HG03354 (cell line): Measurements from ENCODE around the gene MBIP.

Experiments used
- ATAC-seq: cut with Tn5 transposase; IDR thresholded peaks from one replicate; pipeline ENCODE4 v1.9.1; 2021; ENCODE audit warnings: mild to moderate bottlenecking; ENCODE audit not compliant: unreplicated experiment, poor library complexity, severe bottlenecking

MBIP gene

GRCh38 chr14:36315159-36315853, 5.1 kb downstream of the MBIP start:
- ATAC-seq: peak; percentile 71

- ATAC-seq: no peak
These were observed 6.5 kb downstream of the MBIP start for GRCh38 chr14:36313898-36314297.

GRCh38 chr14:36313206-36313605, 7.2 kb downstream of the MBIP start:
- no peak for ATAC-seq

GRCh38 chr14:36306836-36307235, 13.6 kb downstream of the MBIP start:
- ATAC-seq: no peak

- ATAC-seq: no peak
These were observed 15.5 kb downstream of the MBIP start for GRCh38 chr14:36304895-36305294.

- no peak for ATAC-seq
These were observed 16.5 kb downstream of the MBIP start for GRCh38 chr14:36303960-36304359.

- ATAC-seq: no peak
These were observed 17.6 kb downstream of the MBIP start for GRCh38 chr14:36302823-36303222.

- no peak for ATAC-seq
These were observed 19.3 kb downstream of the MBIP start for GRCh38 chr14:36301159-36301558.

- ATAC-seq: no peak
These were observed 20.1 kb downstream of the MBIP start for GRCh38 chr14:36300337-36300736.

- ATAC-seq: no peak
These were observed 24.5 kb downstream of the MBIP start for GRCh38 chr14:36295642-36296627.

- no peak for ATAC-seq
These were observed 25.9 kb downstream of the MBIP start for GRCh38 chr14:36294543-36294942.

- no peak for ATAC-seq
These were observed 26.6 kb downstream of the MBIP start for GRCh38 chr14:36293824-36294223.

GRCh38 chr14:36289954-36290353, 30.5 kb downstream of the MBIP start:
- ATAC-seq: no peak

- no peak for ATAC-seq
These were observed 31.9 kb downstream of the MBIP start for GRCh38 chr14:36288496-36288895.

- no peak for ATAC-seq
These were observed 35.4 kb downstream of the MBIP start for GRCh38 chr14:36284971-36285595.

- ATAC-seq: no peak
These were observed 39.1 kb downstream of the MBIP start for GRCh38 chr14:36281309-36281708.

GRCh38 chr14:36279306-36280190, 40.9 kb downstream of the MBIP start:
- ATAC-seq: no peak

GRCh38 chr14:36275741-36276140, 44.7 kb downstream of the MBIP start:
- no peak for ATAC-seq
